ENCODE data around the gene NDUFS2.

DNA sequence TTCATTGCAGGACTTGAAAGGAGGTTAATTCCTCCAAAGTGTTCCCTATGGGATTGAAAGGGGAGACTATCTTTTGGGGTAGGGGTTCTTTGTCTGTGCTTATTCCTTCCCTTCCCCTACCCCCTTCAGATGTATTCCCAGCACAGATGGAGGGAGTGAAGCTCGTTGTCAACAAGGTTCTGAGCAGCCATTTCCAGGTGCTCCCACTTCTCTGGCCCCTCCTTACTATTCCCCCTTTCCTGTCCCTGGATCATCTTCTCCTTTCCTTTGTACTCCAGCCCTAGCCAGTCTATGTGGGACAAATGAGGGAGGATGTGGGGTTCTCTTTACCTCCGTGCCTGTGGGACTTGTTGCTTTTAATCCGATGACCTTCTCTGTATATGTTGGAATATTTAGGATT lies 24.6 kb downstream of the NDUFS2 start:
- no peak for TF ChIP-seq MTA3 (IDR thresholded peaks at IDR 0.05; ENCODE audit: borderline replicate concordance)
- TF ChIP-seq GATAD2A (IDR thresholded peaks at IDR 0.05) = no peak
- TF ChIP-seq, protein P1, sequence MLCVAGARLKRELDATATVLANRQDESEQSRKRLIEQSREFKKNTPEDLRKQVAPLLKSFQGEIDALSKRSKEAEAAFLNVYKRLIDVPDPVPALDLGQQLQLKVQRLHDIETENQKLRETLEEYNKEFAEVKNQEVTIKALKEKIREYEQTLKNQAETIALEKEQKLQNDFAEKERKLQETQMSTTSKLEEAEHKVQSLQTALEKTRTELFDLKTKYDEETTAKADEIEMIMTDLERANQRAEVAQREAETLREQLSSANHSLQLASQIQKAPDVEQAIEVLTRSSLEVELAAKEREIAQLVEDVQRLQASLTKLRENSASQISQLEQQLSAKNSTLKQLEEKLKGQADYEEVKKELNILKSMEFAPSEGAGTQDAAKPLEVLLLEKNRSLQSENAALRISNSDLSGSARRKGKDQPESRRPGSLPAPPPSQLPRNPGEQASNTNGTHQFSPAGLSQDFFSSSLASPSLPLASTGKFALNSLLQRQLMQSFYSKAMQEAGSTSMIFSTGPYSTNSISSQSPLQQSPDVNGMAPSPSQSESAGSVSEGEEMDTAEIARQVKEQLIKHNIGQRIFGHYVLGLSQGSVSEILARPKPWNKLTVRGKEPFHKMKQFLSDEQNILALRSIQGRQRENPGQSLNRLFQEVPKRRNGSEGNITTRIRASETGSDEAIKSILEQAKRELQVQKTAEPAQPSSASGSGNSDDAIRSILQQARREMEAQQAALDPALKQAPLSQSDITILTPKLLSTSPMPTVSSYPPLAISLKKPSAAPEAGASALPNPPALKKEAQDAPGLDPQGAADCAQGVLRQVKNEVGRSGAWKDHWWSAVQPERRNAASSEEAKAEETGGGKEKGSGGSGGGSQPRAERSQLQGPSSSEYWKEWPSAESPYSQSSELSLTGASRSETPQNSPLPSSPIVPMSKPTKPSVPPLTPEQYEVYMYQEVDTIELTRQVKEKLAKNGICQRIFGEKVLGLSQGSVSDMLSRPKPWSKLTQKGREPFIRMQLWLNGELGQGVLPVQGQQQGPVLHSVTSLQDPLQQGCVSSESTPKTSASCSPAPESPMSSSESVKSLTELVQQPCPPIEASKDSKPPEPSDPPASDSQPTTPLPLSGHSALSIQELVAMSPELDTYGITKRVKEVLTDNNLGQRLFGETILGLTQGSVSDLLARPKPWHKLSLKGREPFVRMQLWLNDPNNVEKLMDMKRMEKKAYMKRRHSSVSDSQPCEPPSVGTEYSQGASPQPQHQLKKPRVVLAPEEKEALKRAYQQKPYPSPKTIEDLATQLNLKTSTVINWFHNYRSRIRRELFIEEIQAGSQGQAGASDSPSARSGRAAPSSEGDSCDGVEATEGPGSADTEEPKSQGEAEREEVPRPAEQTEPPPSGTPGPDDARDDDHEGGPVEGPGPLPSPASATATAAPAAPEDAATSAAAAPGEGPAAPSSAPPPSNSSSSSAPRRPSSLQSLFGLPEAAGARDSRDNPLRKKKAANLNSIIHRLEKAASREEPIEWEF (CRISPR knock-in tag; IDR thresholded peaks at IDR 0.05) = no peak
- no peak for TF ChIP-seq ZNF766 (CRISPR knock-in tag; conservative IDR thresholded peaks at IDR 0.05)
- TF ChIP-seq SETDB1 (IDR thresholded peaks at IDR 0.05; ENCODE audit: low read length) = no peak
- no peak for TF ChIP-seq ZNF184 (CRISPR knock-in tag; IDR thresholded peaks at IDR 0.05)
- no peak for TF ChIP-seq SPI1 (IDR thresholded peaks at IDR 0.05; ENCODE audit: borderline replicate concordance, low read depth, low read length)
- no peak for TF ChIP-seq RFX5 (IDR thresholded peaks at IDR 0.05; ENCODE audit: low read depth, low read length)
- TF ChIP-seq NFE2L1 (tag; IDR thresholded peaks at IDR 0.05; ENCODE audit: borderline replicate concordance, low read depth) = no peak
